Stimulated activated CD8-positive, alpha-beta memory T cell treated with anti-CD3 and anti-CD28 coated beads, Interleukin-4, amount 100 ng/mL, for 24 hours (primary cell): ENCODE measurements around the gene EEPD1.

Source experiments
- DNase-seq: peaks from one replicate; pipeline ENCODE4 v3.0.0-alpha.2; 2020; ENCODE audit warnings: low read depth

EEPD1 gene

DNA sequence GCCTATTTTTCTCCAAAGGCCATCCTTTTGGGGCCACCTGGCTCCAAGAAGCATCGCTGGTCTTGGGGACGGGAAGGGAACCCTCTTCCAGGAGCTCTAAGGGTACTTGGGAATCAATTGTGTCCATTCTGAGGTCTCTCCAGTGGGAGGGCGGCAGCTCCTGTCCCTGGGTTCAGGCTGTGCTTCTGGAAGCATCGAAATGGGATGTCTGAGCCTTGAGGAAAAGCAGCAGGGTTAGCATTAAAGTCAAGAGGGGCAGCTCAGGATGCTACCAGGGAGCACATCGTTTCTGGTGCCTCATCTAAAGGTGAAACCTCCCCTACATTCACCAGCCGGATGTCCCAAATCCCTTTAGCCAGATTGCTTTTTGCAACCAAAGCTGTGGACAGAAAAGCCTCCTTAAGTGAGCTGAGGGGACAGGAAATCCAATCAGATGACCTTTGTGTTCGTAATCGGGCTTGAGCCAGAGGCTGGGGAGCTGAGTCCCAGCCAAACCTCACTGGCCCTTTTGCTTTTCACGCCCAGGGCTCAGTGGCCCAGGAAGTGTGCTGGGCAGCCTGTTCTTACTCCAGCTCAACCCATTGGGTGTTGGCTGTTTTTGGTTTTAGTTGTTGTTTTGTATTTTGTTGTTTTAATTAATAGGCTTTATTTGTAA, 147.8 kb downstream of the EEPD1 start:
- no peak for DNase-seq

DNA sequence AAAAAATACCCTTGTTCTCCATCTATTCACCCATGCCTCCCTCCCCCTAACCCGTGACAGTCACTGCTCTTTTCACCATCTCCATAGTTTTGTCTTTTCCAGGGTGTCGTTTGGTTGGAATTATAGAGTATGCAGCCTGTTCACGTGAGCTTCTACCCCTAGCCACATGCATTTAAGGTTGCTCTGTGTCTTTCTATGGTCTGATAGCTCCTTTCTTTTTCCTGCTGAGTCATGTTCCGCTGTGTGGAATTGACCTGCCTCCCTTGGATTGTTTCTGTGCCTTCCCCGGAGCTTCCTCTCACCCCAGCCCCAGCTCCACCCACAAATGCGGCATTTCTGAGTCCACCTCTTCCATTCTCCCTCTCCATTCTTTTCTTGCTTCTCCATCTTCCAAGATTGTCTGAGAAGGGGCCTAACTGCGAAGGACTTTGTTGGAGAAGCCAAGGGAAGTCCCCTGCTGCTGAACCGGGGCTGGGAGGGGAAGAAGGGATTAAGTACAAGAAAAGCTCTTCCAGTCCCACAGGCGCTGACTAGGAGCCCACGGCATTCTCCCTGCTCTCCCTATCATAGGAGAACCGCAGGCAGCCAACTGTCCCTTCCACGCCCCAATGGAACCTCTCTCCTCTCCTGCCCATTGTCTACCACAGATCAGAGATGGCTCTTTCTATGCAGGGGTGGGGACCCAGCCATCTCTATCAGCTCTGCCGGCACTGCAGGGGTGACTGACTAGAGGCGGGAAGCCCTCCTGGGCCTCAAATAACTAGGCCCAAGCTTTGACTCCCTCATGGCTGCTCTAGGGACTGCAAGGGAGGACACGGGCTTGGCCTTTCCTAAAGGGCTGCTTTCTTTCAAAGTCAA, 149.1 kb downstream of the EEPD1 start:
- no peak for DNase-seq

GRCh38 chr7:36303202-36304098, 150.4 kb downstream of the EEPD1 start:
- DNase-seq, result no peak

DNA sequence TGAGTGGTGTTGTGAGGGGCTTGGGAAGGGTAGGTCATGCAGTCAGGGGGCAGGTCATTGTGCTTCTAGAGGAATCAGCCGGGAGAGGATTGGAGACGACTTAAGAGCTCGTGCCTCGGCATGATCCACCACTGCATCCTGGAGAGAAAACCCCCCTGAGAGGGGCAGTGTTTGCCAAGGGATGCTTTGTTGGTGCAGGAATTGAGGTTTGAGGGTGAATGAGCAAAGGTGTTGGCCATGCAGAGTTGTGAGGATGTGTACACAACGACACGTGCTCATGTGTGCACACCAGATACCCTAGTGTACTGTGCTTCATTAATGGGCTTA, 151.0 kb downstream of the EEPD1 start:
- no peak for DNase-seq

- no peak for DNase-seq
These were observed 152.2 kb downstream of the EEPD1 start for GRCh38 chr7:36305226-36305625.

GRCh38 chr7:36305648-36306047, 152.6 kb downstream of the EEPD1 start:
- no peak for DNase-seq

- no peak for DNase-seq
These were observed 153.2 kb downstream of the EEPD1 start for GRCh38 chr7:36306222-36306621.

- no peak for DNase-seq
These were observed 153.7 kb downstream of the EEPD1 start for GRCh38 chr7:36306722-36307121.

DNA sequence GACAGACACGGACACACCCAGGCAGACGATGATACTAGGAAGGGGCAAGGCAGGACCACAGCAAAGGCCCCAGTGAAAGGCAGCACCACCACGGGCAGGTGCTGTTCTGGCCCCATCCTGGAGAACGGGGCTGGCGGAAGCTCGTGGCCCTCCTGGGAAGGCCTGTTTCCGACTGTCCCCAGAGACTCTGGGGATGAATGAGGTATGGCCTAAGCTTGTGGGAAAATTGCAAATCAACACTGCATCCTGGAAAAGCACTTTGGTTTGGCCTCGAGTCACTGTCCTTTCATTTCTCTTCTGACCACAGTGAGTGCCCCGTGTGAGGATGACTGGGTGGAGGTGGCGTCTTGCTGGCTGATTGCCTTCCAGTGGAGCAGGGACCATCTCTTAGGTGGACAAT, 155.0 kb downstream of the EEPD1 start:
- no peak for DNase-seq

GRCh38 chr7:36309301-36309700, 156.2 kb downstream of the EEPD1 start:
- no peak for DNase-seq

GRCh38 chr7:36309716-36310115, 156.7 kb downstream of the EEPD1 start:
- no peak for DNase-seq

- no peak for DNase-seq
These were observed 157.8 kb downstream of the EEPD1 start for GRCh38 chr7:36310897-36311296.

- DNase-seq, result no peak
These were observed 158.5 kb downstream of the EEPD1 start for GRCh38 chr7:36311539-36311938.

- no peak for DNase-seq
These were observed 159.2 kb downstream of the EEPD1 start for GRCh38 chr7:36312064-36312914.

GRCh38 chr7:36312915-36313334, 159.9 kb downstream of the EEPD1 start:
- DNase-seq, result no peak

- DNase-seq, result no peak
These were observed 160.6 kb downstream of the EEPD1 start for GRCh38 chr7:36313607-36314006.

DNA sequence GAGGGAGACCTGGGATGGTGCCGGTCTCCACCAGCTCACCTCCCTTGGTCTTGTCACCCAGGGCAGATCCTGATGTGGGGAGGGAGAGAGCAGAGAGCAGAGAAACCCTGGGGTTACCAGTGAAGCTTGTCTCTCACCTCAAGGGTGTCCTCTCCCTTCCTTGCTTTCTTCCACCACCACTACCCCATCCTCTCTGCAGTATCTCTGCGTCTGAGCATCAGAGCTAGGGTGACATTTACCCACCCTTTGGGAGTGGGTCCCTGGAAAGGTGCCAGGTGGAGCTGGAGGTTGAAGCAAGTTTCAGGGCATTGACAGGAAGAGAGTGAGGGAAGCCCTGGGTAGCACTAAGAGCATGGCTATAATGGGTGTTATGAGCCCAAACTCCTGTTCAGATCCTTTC, 161.4 kb downstream of the EEPD1 start:
- no peak for DNase-seq

GRCh38 chr7:36315309-36315944, 162.4 kb downstream of the EEPD1 start:
- DNase-seq, result no peak

DNA sequence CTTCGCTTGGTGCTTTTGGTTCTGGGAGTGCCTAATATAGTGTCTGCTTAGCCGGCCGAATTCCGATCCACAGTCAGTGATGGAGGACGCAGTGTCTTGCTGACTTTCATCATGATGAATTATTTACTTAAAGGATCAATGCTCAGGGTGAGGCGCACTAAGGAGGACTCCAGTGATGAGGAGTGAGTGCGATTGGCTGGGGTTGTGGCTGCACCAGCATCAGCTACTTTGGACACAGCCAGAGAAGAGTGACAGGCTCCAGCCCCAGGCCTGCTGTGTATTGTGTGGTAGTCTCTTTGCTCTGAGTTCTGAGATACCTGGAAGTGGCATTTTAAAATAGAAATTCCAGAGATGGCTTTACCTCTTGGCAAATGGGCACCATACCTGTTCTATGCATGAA, 163.3 kb downstream of the EEPD1 start:
- DNase-seq, result no peak

DNA sequence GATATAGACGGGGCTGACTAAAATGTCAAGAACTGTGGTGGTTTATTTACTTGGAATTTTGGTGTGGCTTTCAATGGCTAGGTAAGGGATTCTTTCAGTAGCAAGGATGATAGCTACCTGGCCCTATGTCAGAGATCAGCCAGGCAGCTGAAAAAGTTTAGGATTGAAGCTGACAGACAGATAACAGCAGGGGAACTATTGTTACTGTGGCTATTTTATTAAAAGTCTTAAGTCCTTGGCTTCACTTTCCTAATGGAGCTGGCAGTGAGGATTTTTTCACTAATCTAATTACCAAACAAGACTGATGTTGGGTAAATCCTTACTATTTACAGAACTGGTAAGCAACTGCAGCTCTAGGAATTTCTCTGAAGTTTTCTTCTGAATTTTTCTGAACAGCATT, 164.2 kb downstream of the EEPD1 start:
- DNase-seq, result no peak

DNA sequence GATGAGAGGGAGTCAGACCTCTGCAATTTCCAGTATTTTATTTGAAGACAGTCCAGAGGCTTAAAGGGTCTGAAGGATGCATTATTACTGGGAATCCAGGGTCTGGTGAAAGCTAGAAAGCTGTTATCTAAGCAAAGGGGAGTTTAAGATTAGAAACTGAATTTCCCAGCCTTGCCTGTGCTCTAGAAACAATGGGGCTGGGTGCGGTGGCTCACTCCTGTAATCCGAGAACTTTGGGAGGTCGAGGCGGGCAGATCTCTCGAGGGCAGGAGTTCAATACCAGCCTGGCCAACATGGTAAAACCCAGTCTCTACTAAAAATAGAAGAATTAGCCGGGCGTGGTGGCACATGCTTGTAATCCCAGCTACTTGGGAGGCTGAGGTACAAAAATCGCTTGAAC, 165.1 kb downstream of the EEPD1 start:
- DNase-seq, result no peak
